NCI-H69 (cell line): ENCODE data around the gene MFAP4.
A peak's percentile ranks its signal among the peaks of the same experiment; 100 is the strongest.
"Not testable (repeated sequence)": the region's sequence is repeated elsewhere in the genome, so short reads cannot be mapped to it uniquely, and the experiment has no call there.

Experiments used
- DNase-seq: peaks from one replicate; lab custom pipeline; 2025; lab: John Stamatoyannopoulos, UW

Gene MFAP4

DNA sequence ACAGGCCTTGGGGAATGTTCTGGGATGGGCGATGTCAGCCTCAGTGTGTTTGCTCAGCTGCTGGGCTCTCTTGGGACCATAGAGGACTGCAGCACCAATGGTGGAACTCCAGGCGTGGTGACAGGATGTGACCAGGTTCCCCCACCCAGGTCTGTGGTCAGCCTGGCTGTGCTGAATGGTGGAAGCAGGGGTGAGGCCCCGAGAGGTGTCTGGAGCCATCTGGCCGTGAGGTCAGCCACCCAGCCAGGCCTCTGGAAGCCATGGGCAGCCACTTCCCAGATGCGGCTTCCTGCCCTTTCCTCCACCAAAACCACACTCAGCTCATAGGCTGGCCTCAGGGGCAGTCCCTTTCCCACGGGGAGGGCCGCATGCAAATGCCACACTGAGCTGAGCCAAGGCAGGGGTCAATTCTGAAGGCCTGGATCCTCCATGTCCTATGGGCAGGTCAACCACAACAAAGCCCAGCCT, 16.5 kb downstream of the MFAP4 start:
- peak; percentile 26 for DNase-seq

DNA sequence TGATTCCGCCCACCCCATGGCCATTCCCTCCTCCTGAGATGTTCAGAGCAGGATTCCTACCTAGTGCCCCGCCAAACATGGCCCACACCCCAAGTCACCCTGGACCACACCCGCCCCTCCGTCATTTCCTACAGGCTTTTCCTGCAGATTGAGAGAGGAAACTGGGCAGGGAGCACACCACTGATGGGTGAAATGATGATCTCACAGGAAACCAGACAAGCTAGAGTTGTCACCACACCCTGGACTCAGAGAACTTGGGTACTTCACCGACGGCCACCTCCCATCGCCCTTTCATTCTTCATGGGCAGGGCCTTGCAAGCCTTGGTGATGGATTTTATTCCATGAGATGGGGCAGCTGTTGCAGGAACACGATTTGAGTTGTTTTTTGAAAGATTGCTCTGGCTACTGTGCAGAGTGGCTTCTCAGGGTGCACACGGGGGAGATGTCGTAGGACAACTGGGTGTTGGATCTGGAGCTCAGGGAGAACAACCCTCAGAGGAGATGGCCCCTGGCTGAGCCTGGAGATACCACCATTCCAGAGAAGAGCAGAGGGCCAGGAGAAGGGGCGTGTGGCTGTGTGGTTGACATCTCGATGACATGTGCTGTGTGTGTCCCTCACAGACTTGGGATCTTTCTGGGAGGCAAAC, 17.0 kb downstream of the MFAP4 start:
- no peak for DNase-seq

DNA sequence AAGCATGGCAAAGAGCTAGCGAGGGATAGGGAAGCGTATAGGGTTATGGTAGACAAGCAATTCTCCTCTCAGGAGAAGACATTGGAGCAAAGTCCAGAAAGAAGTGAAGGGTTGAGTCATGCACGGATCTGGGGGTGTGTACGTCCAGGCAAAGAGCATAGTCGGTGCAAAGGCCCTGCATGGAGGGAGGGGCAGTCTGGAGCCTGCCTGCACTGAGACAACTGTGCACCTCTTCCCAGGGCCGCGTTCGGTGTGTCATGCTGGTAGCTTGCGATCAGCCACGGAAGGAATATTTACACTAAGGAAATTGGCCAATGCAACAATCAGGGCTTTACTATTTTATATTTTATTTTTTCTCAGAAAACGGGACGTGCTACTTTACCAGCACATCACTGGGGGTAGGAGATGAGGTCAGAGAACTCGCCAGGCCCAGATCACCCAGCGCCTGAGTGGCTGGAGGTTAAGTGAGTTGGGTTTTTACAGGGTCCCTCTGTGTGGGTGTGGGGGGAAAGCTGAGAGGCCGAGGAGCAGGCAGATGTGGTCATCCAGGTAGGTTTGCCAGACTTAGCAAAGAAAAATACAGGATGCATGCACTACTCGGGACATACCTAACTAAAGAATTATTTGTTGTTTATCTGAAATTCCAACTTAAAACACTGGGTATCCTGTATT, 17.7 kb downstream of the MFAP4 start:
- DNase-seq, result no peak

DNA sequence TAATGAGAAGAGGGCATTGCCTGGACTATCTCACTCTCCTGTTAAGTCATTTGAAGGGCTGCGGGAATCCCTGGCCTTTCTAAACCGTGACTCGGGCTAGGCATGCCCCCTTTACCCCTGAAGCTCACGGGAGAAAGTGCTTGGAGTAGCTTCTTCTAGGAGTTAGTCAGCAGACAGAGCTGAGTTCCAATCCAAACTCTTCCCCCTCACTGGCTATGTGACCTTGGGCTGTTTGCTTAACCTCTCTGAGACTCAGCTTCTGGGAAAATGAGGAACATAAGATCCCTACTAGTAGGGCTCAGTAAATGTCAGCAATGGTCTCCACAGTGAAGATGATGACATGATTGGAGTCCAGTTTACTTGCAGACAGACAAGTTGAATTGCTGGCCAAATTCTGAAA, 18.8 kb downstream of the MFAP4 start:
- DNase-seq, result no peak

DNA sequence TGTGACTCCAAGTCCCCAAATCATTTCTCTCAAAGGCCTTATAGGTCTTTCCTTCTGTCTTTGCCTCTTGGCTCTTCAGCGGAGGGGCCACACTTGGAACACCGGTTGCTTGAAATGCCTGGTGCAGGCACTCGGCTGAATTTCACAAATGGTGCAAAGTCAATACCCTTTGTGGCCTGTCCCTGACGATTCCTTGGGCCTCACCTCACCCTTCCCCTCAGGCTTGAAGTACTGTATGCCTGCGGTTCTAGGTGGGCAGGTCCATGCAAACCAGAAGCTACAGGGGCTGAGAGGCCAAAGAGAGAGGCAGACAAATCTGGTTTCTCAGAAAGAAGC, 20.4 kb downstream of the MFAP4 start:
- no peak for DNase-seq

DNA sequence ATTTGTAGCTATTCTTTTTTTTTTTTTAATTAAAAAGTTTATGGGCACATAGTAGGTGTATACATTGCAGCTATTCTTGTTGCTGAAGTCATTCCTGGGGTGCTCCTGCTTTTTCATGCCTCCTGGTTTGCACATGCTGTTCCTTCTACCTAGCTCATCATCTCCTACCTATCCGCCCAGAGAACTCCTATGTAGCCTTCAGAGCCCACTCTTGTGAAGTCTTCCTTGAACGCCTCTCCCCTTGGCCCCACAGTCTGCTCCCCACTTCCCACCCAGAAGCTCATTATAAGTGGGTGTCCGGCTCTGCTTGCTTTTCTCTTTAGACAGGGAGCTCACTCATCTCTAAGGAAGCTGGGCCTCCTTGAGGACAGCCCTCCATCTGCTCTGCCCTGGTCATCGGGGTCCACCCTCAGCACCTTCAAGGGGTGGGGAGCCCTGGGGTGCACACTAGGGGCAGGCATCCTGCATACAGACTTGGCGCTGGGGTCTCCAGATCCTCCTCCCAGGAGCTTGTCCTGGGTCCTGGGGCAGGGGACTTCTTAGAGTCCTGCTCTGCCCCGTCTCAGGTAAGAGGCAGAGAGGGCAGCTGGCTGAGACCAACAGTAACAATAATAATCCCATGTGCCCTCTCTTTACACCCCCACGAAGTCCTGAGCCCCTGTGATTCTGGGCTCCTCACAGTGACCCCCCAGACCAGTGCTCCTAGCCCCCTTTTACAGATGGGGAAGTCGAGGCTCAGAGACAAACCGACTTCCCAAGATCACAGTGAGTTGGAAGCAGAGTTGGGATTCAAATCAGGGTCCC, 21.0 kb downstream of the MFAP4 start:
- DNase-seq, result no peak

DNA sequence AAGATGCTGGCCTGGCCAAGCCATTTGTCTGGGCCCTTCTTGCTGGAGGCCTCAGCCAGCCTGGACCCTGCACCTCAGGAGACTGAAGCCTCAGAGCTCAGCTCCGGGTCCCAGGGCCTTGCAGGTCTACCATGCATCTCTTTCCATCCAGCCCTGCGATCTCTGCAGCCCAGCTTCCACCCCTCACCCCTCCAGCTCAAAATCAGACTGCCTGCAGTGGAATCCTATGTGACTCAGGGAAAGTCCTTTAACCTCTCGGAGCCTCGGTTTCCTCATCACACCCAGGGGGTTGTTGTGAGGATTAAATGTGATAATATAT, 21.5 kb downstream of the MFAP4 start:
- peak; percentile 43 for DNase-seq

DNA sequence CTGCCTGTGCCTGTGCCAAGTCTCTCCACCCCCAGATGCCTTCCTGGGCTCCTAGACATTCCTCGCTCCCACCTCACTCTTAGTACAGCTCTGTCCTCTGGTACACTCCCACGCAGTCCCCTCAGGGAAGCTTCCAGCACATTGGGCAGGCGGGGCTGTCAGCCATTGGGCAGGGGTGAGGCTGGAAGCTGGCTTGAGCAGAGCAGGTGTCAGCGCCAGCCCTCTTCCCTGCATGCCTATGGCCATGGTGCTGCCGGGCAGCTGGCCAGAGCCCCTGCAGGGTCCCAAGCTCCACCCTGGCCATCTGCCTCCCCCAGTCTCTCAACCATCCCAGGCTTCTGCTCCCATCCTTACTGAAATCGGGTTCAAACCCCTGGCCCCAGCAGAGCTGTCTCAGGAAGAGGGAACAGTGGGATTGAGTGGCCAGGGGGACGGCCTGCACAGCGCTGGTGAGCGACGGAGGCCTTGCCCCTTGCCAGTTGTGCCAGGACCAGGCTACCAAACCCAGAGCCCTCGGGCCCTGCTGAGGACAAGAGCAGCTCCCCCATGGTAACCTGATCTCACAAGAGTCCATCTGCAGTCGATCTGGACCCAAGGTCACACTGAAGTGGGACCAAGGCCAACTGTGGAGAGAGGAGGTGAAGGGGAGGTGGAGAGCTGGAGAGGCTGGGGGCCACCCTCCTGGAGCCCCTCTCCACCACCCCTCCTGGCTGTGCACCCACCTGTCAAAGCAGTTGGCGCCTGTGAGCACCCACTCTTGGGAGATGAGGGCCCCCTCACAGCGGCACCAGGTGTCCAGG, 22.1 kb downstream of the MFAP4 start:
- DNase-seq, result peak; percentile 90

DNA sequence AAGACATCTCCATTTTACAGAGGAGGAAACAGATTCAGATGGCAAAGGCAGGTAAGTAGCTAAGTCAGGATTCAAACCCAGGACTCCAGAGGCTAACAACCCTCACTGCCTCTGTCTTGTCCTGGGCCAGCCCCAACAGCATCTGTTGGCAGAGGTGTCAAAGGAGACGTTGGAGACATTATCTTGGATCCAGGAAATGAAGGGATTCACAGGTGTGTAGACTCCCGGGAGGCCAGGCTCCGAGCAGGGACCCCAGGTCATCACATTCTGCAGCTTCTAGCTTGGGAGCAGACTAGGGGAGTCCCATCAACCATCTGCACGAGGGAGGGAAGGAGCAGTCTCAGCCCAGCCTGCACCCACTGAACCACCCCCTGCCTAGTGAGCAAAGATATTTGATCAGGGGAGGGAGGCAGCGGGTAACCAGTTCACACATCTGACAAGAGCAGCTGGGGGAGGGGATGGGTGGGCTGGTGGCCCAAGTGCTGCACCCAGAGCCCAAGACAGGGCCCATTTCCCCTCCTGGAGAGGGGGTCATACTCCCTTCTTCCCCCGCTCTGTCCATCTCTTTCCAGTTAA, 23.4 kb downstream of the MFAP4 start:
- DNase-seq, result peak; percentile 49

DNA sequence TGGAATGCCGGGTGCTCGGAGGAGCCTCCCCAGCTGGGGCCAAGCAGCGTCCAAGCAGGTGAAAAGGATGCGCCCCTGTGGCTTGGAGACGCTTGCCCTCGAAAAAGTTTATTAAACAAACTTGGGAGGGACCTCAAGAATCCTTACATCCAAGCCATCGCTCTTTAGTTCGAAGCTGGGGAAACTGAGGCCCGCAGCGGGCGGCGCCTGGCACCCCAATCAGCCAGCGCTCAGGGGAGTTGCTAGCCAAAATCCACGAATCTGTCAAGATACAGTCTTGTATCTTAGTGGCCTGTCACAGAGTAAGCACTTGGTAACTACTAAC, 23.9 kb downstream of the MFAP4 start:
- no peak for DNase-seq

DNA sequence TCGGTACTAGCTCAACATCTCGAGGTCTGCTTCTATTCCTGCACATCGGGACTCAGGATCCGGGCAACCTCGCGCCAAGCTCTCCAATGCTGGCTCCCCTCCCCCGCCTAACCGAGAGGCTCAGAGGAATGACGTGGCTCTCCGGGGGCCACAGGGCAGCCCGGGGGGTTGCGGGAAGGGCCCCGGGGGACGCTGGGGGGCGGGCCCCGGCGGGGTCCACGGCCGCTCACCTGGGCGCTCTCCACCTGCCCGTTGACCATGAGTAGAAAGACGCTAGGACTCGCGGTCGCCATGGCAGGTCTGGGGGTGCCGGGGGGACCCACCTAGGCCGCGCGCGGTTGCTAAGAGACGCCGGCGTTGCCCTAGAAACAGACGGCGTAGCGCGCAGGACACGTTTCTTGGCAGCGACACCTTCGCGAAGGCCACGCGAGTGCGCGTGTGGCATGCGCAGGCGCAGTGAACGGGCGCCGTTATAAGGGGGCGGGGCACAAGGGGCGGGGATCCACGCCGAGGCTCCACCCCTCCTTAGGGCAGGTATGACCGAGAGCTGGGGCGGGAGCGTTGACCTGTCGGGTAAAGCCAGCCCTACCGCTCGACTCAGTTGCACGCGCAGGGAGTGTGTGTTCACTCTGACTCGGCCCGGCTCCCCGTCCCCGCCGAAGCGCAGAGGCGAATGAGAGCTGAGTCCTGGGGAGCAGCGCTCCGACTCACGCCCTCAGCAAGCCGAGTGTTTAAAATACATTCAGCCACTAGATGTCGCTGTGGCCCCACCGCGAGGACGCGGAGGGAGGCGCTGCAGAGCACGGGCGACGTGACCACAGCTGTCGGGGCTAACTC, 24.5 kb downstream of the MFAP4 start, which contains the start of gene B9D1:
Gene B9D1, minus strand, starts transcription at position 447 of the 837 bp plus-strand sequence. Its CDS starts 154 bp downstream, at position 293.
- peak; percentile 93 for DNase-seq

DNA sequence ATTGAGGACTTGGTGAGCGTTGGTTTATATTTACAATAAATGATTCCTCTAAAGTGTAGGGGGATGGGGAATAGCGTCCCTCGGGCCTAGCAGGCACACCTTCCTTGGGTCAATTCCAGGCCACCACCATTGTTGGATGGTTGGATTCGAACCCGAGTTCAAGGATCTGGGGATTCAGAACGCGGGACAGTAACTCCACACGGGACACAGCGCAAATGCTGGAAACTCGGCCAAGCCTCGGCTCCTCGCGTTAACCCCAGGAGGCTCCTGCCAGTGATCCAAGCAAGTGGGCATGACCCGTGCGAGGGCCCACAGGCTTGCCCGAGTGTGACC, 25.1 kb downstream of the MFAP4 start:
- no peak for DNase-seq

DNA sequence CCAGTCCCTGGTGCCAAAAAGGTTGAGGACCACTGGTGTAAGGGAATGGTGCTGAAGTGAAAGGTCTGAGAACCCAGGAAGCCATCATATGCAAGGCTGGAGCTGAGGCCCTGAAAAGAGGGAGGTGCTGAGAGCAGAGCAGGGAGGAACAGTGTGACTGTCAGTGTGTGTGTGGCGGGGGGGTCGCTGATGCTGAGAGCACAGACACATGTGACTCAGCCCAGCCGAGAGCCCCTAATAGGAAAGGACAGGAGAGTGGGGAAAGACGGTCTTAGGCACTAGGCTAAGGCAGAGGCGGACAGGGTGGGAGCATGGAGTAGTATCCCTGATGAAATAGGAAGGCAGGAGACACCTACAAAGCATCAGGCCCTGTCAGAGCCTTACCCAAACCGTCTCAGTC, 25.7 kb downstream of the MFAP4 start:
- no peak for DNase-seq

DNA sequence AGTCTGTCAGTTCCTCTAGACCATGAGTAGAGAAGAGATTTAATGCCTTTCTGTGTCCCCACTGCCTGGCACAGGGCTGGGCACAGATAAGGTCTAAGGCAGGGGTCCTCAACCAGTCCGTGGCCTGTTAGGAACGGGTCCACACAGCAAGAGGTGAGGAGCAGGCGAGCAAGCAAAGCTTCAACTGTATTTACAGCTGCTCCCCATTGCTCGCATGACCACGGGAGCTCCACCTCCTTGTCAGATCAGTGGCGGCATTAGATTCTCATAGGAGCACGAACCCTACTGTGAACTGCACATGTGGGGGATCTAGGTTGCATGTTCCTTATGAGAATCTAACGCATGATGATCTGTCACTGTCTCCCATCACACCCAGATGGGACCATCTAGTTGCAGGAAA, 26.2 kb downstream of the MFAP4 start:
- no peak for DNase-seq

DNA sequence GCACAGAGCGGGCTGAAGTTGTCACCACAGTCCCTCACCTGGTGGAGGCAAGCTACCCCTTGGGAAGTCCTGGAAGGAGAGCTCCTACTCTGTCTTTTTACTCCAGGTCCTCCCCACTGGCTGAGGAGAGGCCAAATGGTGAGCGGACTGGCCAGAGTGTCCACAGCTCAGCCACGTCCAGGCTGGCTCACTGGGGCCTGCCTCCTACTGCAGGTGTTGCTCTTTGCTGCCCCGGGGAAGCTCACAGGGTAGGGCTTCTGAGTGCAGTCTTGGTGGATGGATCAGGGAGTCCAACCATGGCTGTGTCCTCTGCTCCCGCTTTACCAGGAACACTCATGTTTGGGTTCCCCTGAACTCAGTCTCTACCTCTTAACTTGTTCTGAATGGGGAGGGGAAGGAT, 27.1 kb downstream of the MFAP4 start:
- DNase-seq, result no peak

DNA sequence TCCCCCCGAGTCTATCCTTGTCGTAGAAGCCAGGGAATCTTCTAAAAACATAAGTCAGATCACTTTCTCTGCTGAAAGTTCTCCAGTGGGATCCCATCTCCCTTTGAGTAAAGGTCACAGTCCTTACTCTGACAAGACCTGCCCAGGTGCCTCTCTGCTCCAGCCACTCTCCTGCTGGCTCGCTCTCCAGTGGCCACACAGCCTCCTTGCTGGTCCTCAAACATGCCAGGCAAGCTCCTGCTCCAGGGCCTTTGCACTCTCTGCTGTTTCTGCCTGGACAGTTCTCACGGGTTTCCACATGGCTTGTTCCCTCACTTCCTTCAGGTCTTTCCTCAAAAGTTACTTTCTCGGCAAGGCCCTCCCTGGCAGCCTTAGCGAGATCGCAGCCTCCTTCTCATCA, 27.8 kb downstream of the MFAP4 start:
- DNase-seq, result no peak

DNA sequence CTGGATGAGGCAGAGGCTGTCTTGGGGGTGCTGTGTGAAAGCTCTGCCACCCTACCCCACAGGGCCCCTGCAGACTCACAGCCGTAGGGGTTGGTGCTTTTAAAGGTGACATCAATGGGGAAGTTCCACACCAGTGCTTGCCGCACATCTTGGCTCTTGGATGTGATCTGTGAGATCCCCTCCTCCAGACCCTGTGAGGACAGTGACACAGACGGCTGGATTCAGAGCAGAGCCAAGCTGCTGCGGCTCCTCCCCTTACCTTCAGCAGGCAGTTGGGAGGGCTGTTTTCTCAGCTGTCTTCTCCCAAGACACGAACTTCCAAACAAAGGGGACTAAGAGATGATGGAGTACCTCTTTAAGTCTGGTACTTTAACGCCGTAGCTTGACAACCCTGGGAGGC, 29.2 kb downstream of the MFAP4 start:
- DNase-seq, result no peak

DNA sequence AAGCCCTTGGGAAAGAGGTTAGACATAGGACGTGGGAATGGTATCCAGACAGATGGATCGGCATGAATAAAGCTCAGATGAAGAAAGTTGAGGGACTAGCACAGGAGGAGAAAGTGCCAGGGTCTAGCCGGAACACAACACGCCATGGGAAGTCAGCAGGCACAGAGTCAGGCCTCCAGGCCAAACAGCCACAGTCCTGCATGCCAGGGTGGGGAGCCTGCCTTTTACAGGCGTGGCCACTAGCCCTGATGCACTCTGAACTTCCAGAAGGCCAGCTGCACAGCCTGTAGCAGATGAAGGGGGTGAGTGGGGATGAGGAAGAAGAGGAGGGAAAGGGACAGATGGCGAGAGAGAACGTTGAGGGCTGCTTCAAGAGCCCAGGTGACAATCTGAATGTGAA, 29.6 kb downstream of the MFAP4 start:
- DNase-seq, result no peak

DNA sequence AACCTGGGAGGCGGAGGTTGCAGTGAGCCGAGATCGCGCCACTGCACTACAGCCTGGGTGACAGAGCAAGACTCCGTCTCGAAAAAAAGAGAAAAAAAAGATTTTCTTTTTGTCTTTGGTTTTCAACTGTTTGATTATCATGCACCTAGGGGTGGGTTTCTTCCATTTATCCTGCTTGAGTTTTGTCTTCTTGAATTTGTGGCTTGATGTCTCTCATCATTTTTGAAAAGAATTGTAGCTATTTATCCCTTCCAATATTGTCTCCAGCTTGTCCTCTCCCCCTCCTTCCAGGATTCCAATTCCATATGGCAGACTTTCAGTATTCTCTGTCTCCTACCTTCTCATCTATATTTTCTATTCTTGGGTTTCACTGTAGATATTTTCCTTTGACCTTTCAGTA, 32.2 kb downstream of the MFAP4 start:
- no peak for DNase-seq

DNA sequence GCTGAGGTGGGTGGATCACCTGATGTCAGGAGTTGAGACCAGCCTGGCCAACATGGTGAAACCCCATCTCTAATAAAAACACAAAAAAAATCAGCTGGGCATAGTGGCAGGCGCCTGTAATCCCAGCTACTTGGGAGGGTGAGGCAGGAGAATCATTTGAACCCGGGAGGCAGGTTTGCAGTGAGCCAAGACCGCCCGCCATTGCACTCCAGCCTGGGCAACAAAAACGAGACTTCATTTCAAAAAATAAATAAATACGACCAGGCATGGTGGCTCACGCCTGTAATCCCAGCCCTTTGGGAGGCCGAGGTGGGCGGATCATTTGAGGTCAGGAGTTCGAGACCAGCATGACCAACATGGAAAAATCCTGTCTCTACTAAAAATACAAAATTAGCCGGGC, 33.6 kb downstream of the MFAP4 start:
- DNase-seq, result not testable (repeated sequence)

DNA sequence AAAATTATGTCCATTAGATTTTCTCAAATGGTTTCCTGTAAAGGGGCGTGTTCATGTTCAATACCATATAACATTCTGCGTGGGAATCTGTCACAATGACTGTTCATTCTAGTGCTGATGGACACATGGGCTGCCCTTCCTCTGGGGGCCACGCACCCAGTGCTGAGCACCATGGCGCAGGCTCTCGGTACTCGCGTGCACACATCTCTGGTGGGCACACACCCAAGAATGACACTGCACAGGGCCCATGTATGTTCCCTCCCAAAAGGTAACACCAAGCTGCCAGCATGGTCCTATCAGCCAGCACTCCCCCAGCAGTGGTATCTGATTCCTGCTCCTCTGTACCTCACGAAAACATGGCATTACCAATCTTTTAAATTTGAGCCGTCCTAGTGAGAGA, 38.2 kb downstream of the MFAP4 start:
- no peak for DNase-seq
